ENCODE results near the gene LALBA. TPM values are rescaled to one million over a fixed set of nuclear protein-coding genes. Genes with fewer than 3 reads are reported as not detected.

Gene LALBA
- total and polyA plus RNA-seq, 2 of the 8 experiments (the other 6 are each of a cell fraction or from before 2014, with no cell fraction given): not detected

- TF ChIP-seq CHD7 (IDR thresholded peaks at IDR 0.05; ENCODE audit: insufficient replicate concordance, low read length) (no peak), MAFK (IDR thresholded peaks at IDR 0.05; ENCODE audit: low read depth, low read length) (peak; percentile 69), RAD21 (IDR thresholded peaks at IDR 0.05 in 1 of 2, conservative IDR thresholded peaks at IDR 0.05 in 1 of 2; ENCODE audit: low read depth in 2 of 2, low read length in 2 of 2) (no peak), SUZ12 (IDR thresholded peaks at IDR 0.05; ENCODE audit: low read length) (no peak), KDM5A (IDR thresholded peaks at IDR 0.05; ENCODE audit: low read length) (no peak), EP300 (IDR thresholded peaks at IDR 0.05; ENCODE audit: borderline replicate concordance in 1 of 2, low read depth in 2 of 2, low read length in 2 of 2) (peak in 1 of 2 experiments; percentile 7; a peak in 1 of 3 replicates), SIX5 (IDR thresholded peaks at IDR 0.05; ENCODE audit: low read depth, low read length) (no peak), MAX (IDR thresholded peaks at IDR 0.05) (no peak), JUND (IDR thresholded peaks at IDR 0.05; ENCODE audit: low read length) (peak; percentile 95)
Observed at GRCh38 chr12:48601013-48601756, 31.3 kb upstream of the LALBA start (continued).

Data from H1 (cell line).